Hepatic stellate cell (primary cell): Measurements from ENCODE around the gene SLC25A6.
"Not testable (repeated sequence)": the region's sequence is repeated elsewhere in the genome, so short reads cannot be mapped to it uniquely, and the experiment has no call there.

Source experiments
- DNase-seq: peaks from one replicate; pipeline ENCODE4 v3.0.0; 2011; ENCODE audit warnings: low spot score

The SLC25A6 gene

DNA sequence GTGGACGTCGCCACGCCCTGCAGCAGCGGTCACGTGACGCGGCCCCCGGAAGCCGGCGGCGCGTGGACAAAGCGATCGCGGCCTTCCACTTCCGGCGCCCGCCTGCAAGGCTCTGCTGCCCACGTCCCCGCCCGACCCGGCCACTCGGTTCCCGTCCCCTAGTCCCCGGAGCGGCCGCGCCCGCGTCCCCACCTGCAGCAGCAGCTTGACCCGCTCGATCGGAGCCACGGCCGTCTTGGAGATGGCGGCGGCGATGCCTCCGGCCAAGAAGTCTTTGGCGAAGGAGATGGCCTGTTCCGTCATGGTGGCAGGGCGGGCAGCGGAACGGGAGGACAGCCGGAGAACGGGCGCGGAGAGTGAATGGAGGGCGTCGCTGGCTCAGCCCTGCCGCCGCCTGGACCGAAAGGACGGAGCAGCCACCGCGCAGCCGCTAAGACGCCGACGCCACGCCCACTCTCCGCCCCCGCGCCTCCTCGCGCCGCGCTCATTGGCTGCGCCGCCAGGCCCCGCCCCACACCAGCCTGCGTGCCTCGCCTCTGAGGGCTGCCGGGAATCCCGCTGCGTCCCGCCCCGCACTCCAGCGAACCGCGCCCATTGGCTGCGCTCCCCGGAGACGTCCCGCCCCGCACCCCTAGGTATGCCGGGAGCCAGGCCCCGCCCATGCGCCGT is at the start of gene SLC25A6:
SLC25A6 (minus strand) TSS at position 407 of the 669 bp plus-strand sequence; CDS start at position 303, 104 bp downstream.
- peak; percentile 99 for DNase-seq

DNA sequence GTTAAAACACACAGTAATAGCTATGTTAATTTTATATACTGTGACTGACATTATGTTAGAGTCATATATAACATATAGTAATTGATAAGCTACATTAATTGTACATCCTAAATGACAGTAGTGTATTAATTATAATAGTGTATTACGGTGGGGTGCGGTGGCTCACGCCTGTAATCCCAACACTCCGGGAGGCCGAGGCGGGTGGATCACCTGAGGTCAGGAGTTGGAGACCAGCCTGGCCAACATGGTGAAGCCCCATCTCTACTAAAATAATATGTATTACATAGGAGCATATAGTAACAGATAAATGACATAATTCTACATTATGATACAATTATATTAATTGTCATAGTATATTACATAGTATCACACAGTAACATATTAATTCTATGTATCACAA is 48.6 kb upstream of the SLC25A6 start:
- DNase-seq: no peak

DNA sequence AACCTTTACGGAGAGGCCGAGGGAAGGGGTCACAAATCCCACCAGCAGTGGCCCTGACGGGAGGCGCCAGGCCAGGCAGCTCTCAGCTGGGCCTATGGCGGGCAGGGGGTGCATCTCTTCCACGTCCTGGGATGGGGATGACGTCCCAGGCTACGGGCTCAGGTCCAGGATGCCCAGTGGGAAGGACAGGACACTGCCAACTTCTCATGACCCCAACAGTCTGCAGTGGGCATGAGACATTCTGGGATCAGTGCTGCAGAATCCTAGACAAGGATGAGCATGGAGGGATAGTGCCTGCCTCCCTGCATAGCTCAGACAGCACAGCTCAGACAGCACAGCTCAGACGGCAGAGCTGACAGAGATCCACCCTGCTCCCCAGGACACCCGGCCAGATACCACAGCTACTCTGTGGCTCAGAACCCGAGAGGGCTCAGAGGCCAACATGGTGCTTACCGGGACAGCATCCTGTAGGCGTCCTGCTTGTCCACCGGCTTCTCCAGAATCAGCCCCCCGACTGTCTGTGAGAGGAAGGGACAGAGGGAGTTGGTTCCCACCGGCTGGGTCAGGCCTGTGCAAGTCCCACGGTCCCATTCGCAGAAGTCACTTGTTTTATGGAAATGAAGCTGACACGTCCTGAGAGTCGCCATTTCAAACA is 43.5 kb upstream of the SLC25A6 start:
- no peak for DNase-seq

DNA sequence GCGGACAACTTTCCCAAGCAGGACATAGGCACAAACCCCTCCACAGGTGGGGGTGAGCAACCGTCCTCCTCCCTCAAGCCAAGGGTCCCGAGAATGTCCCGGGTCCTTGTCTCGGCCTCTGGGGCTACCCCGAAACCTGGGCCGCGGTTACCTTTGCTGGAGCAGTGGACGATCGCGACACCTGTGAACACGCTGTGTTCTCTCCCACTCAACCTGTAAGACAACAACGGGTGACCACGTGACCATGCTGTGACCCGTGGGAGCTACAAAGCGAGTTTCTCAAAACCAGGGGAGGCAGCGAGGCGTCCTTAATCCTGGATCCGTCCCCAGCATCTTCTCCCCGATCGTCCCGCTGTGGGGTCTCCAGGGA is 42.9 kb upstream of the SLC25A6 start:
- no peak for DNase-seq

DNA sequence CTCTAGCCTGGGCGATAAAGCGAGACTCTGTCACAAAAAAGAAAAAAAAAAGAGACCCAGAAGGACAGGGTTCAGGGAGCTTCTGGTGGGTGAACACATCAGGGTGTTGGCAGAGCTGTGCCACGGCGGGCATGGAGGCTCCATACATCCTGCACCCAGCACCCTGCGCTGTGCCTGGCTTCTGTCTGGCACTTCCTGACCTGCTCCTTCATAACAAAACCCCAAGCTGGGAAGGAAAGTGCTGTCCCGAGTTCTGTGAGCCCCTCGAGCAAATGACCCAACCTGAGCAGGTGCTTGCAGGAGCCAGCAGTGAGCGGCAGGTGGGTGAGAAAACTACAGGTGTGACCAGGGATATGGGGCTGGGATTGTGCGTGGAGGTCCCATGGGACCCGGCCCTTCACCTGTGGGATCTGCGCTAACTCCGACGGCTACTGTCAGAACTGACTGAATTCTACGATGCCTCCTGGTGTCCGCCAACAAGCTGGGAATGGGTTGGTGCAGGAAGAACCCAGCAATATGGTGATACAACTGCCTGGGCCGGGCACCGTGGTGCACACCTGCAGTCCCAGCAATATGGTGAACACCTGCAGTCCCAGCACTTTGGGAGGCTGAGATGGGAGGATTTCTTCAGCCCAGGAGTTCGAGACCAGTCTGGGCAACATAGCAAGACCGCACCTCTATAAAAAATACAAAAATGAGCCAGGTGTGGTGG is 41.9 kb upstream of the SLC25A6 start:
- no peak for DNase-seq

DNA sequence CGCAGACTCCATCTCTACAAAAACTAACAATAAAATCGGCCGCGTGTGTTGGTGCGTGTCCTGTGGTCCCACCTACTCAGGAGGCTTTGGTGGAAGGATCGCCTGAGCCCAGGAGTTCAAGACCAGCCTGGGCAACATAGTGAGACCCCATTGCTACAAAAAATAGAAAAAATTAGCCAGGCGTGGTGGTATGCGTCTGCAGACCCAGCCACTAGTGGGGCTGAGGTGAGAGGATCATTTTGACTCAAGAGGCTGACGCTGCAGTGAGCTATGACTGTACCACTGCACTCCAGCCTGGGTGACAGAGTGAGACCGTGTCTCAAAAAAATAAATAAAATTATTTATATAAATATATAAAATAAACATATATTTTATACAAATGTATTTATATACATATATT is 38.5 kb upstream of the SLC25A6 start:
- DNase-seq: no peak

DNA sequence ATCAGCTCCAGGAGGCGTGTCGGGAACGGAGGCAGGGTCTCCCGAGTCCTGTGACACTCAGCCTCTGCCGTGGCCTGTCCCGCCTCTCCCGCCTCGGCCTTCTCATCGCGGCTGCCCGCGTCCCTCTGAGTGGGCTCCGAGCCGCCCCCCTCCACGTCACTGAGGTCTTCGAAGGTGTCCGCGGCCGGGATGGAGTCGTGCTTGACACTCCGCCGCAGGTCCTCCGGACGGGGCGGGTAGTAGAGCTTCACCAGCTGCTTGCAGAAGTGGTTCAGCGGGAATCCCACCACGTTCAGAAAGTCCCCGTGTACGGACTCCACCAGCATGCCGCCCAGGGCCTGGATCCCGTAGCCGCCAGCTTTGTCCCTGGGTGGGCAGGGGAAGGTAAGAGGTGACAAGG is 35.8 kb upstream of the SLC25A6 start:
- no peak for DNase-seq

DNA sequence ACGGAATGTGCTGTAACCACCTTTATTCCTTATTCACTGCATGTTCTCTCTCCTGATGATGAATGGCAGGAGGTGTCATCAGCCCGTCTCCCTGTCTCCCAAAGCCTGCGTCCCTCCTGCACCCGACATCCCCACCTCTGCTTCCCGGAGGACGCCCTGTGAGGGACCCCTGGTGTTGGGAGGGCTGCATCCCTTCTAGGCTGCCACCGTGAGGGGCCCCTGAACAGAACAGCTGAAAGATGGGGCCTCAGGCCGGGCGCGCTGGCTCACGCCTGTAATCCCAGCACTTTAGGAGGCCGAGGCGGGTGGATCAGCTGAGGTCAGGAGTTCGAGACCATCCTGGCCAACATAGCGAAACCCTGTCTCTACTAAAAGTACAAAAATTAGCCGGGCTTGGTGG is 34.4 kb upstream of the SLC25A6 start:
- not testable (repeated sequence) for DNase-seq

DNA sequence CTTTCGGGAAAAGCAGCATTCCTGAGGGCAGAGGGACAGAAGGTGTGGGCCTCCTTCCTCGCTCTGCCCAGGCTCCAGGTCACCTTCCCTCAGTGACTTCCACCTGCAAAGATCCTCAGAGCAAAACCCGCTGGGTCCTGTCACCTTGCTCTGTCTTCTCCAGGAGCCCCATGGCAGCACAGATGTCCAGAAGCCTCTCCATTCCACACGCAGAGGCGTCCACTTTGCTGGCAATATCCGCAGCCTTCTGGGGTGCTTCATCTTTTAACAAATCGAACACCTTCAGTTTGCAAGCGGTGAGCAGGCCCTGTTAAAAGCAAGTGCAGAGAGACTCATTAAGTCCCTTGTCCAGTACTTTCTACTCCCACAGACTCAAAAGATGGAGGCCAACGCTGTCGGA is 33.5 kb upstream of the SLC25A6 start:
- DNase-seq: no peak

DNA sequence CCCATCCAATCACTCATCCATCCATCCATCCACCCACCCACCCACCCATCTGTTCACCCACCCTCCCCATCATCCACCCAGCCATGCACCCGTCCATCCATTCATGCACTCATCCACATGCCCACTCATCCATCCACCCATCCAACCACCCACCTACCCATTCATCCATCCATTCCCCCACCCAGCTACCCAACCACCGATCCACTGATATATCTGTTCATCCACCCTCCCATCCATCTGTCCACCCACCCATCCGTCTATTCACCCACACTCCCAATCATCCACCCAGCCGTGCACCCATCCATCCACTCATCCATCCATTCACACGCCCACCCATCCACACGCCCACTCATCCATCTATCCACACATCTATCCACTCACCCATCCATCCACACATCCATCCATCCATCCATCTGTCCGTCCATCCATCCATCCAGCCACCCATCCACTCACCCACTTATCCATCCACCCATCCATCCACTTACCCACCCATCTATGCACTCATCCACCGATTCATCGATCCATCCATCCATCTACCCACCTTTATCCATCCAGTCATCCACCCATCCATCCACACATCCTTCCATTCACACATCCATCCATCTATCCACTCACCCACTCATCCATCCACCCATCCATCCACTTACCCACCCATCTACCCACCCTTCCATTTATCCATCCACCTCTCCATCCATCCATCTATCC is 32.4 kb upstream of the SLC25A6 start:
- no peak for DNase-seq

DNA sequence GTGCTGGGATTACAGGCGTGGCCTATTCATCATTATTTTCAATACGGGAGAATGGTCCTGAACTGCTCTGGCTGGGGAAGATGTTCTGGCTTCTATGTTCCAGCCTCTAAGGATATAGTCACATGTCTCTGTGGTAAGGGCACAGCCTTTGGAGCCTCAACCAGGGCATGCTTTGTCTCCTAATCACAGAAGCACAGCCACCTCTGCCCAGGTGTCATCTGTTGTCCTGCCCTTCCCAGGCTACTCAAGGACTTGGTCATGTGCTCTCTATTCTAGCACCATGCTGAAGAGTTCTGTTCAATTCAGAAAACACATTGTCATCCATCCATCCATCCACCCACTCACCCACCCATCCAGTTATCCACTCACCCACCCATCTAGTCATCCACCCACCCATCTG is 31.3 kb upstream of the SLC25A6 start:
- no peak for DNase-seq

DNA sequence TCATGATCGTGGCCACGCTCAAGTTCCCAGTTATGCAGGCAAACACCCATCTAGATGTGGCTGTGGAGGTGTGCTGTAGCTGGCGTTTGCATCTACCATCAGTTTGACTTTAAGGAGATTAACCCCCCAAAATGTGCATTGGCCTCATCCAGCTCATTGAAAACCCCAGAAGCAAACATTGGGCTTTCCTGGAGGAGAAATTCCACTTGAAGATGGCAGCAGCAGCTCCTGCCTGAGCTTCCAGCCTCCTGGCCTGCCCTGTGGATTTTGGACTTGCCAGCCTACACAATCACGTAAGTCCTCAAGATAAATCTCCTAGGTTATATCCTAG is 30.2 kb upstream of the SLC25A6 start:
- DNase-seq: no peak

DNA sequence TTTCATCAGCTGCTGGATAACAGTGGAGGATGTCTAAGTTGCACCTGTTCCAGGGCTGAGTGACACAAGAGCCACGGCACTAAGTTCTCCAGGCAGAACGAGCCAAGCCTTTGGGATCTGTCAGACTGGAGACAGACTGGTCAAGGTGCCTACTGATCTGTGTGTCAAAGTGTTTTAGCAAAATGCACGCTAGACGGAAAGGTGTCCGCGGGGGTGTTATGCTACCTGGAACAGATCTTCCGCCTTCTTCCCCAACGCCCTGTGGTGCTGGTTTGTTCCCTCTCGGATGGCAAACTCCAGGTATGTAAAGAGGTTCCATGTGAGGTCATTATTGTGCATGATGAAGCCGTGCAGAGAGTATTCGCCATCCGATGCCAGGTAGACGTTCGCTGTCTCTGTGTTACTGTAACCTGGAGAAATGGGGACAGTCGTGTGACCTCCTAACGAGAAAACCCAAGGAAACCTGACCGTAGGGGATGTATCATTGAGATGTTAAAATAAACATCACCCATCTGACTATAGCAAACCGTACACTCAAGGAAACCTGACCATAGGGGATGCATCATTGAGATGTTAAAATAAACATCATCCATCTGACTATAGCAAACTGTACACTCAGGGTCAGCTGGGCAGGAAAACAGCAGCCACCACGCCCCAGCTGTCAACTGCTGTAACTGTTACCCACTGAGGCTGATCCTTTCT is 29.7 kb upstream of the SLC25A6 start:
- no peak for DNase-seq

DNA sequence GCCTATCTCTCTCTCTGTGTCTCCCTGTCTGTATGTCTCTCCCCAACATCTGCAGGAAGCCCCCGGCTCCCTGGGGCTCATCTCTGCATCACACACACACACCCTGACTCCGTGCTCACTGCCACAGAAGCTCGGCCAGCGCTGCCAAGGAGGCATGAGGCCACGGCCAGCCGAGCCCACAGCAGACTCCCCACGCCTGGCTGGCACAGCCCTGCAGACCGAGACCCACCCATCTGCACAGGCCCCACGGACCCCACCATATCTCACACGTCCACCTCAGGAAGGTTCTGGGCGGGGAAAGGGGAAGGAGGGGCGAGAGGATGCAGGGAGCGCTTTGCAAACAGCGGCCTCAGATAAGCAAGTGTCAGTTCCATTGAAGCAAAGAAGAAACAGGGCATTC is 28.5 kb upstream of the SLC25A6 start:
- no peak for DNase-seq

DNA sequence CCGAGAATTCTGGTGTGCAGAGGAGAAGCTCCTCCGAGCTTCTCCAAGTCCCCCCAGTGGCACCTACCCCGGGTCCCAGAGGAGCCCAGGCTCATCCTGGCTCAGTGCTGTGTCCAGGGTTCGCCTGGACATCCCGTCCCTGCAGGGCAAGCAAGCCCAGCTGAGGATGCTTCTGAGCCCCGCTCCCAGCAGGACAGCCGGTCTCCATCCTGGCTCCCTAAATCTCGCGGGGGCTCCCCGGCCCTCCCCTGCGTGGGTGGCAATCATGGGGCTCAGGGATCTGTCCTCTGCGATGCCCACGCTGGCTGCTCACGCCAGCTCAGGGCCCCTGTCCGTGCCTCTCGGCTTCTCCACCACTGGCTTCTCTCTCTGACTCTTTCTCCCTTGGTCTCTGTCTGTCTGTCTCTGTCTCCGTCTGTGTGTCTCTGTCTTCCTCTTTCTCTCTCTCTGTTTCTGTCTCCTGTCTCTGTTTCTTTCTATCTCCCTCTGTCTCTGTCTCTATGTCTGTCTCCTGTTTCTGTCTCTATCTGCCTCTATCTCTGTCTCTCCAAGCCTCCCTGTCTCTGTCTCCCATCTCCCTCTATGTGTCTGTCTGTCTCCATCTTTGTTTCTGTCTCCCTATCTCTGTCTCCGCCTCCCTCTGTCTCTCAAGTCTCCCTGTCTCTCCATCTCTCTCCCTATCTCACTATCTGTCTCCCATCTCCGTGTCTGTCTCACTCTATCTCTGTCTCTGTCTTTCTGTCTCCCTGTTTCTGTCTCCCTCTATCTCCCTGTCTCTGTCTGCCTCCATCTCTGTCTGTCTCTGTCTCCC is 27.8 kb upstream of the SLC25A6 start:
- DNase-seq: no peak

DNA sequence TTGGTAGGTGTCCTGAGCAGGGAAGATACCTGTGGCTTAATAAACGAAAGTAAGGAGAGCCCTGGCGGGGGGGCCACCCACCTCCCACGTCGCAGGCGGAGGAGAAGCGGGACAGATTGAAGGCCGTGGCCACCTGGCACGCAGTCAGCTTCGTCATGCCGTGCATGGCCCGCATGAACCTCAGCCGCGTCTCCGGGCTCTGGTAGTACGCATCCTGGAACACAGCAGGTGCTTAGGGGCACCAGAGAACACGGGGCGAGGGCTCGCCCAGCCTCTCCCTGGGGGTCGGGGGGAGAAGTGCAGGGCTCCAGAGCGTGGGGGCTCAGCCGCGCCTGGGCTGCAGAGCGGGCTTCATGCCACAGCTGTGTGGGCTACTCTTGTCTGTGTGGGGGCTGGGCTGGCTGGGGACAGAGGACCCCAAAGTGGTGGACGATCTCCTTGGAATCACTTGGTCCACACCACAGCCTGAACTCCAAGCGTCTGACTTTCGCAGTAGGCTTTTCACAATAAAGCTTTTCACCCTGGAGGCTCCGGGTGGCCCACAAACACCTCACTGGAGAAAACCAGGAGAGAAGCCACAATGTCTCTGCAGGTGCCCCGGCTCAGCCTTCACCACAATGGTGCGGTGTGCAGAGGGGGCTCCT is 27.1 kb upstream of the SLC25A6 start:
- no peak for DNase-seq

DNA sequence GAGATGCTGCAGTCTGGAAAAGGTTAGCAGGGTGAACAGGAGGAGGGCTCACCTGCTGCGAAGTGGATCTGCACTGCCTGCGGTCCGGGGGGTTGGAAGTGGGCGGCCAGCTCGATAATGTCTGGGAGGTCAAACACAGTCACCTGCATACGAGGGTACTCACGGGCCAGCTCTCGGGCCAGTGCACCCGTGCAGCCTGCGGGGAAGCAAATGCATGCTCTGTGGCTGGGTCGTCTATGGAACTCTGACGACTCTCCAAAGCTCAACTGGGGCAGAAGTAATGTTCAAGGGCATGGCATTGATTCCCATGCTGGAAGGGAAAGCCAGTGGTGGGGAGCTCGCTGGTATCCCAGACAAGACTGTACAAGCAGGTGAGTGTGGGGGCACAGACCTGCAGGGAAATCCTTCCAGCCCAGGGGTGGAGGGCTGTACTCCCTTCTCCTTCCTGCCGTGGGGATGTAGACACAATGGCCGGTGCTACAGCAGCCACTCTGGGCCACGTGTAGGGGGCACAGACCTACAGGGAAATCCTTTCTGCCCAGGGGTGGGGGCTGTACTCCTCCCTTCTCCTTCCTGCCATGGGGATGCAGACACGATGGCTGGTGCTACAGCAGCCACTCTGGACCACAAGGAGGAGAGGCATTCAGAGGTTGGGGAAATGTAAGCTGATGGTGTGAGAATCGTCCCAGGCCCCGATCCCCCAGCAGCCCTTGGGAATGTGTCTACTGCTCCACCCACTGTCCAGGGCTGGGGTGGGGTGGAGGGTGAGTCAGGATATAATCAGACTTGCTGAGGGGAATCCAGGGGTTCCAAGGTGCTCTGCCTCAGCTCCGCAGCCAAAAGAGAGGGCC is 26.2 kb upstream of the SLC25A6 start:
- no peak for DNase-seq

DNA sequence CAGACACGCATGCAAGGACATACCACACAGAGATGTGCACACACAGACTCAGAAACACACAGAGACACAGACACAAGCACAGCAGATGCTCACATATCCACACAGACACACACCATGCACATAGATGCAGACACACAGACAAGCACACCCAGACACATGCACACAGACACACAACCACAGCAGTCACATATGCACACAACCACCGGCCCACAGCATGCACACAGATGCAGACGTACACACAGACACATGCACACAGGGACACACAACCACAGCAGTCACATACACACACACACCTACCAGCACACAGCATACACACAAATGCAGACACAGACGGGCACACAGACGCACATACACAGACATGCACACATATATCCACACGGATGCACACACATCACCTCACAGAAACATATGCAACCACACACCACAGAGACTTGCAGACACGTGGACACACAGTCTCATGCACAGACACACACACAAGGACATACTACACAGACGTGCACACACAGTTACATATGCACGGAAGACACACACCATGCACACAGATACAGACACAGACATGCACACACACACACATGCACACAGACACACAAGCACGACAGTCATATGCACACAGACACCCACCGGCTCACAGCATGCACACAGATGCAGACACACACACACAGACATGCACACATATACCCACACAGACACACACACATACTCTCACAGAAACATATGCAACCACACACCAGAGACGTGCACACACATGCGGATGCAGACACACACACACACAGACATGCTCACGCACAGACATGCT is 25.2 kb upstream of the SLC25A6 start:
- DNase-seq: no peak

DNA sequence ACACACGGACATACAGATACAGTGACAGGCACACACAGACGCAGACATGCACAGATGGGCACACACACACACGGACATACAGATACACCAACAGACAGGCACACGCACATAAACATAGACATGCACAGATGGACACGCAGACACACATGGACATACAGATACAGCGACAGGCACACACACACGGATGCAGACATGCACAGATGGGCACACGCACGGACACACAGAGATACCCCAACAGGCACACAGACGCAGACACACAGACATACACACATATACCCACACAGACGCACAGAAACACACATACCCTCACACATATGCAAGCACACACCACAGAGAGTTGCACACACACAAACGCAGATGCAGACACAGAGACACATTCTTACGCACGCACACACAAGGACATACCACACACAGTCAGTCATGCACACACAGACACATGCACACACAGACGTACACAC is 24.4 kb upstream of the SLC25A6 start:
- DNase-seq: no peak
